ENCODE data around the gene PPME1.

DNA sequence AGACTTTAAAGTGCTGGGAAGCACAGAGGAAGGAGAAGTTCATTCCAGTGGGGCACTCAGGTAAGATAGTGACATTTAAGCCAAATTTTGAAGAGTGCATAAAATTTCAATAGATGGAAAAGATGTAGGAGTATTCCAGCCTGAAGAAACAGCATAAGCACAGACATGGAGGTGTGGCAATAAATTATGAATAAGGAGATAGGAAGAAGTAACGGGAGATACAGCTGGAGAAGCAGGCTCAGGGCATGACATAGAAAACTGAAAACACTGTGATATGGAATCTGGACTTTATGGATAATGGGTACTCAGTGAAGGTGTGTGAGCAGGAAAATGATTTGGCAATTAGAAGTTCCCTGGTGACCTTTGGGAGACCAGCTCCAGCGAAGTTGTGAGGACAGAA is 107.0 kb downstream of the PPME1 start:
- TF ChIP-seq, protein P1, sequence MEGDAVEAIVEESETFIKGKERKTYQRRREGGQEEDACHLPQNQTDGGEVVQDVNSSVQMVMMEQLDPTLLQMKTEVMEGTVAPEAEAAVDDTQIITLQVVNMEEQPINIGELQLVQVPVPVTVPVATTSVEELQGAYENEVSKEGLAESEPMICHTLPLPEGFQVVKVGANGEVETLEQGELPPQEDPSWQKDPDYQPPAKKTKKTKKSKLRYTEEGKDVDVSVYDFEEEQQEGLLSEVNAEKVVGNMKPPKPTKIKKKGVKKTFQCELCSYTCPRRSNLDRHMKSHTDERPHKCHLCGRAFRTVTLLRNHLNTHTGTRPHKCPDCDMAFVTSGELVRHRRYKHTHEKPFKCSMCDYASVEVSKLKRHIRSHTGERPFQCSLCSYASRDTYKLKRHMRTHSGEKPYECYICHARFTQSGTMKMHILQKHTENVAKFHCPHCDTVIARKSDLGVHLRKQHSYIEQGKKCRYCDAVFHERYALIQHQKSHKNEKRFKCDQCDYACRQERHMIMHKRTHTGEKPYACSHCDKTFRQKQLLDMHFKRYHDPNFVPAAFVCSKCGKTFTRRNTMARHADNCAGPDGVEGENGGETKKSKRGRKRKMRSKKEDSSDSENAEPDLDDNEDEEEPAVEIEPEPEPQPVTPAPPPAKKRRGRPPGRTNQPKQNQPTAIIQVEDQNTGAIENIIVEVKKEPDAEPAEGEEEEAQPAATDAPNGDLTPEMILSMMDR (IDR thresholded peaks at IDR 0.05) = no peak
- no peak for TF ChIP-seq EP300 (IDR thresholded peaks at IDR 0.05)
- no peak for TF ChIP-seq POLR2A (IDR thresholded peaks at IDR 0.05)

All from upper lobe of left lung (tissue), 4 donors.